Mucosa of gallbladder (tissue), 1 donor: Measurements from ENCODE around the gene CERS3. TPM values are rescaled to one million over a fixed set of nuclear protein-coding genes. Genes with fewer than 3 reads are reported as not detected.
A peak's percentile ranks its signal among the peaks of the same experiment; 100 is the strongest.

ENCODE experiments used
- DNase-seq: peaks from one replicate; pipeline ENCODE4 v3.0.0-alpha.2; 2020; ENCODE audit warnings: low spot score
- total RNA-seq: library from RNA; stranded (reverse); gene quantifications from one replicate; pipeline ENCODE4 v1.2.1, GENCODE V29; 2021
- donor health status: DM: no; HTN: no; CAD: no.

The CERS3 gene
- not detected for total RNA-seq

DNA sequence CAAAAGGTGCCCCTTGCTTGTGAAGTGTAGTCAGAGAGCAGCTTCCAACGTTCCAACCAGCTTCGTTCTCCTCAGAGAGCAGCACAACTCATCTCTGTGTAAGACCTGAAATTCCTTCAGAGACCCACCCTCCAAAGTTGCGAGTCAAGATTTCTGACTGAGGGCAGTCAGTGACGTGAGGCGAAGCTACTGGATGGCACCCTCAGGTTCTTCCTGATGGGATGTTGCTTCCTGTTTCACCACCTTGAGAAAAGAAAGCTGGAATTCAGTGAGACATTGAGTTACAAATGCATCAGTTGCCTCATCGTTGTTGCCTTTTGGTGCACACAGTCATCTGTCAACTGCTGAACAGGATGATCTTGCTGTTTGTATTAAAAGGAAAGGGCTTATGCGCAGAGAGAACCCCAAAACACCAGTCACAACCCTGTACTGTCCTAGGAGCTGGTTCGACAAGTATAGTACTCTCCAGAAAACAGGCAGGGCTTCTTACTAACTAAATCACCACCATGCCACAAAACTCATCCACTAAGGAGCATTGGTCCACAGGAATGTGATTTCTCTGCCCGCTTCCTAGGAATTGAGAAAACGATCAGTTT, at the start of gene CERS3:
CERS3 (minus strand) TSS at position 118 of the 596 bp plus-strand sequence. CDS start 27,101 bp downstream, outside the sequence.
- no peak for DNase-seq

DNA sequence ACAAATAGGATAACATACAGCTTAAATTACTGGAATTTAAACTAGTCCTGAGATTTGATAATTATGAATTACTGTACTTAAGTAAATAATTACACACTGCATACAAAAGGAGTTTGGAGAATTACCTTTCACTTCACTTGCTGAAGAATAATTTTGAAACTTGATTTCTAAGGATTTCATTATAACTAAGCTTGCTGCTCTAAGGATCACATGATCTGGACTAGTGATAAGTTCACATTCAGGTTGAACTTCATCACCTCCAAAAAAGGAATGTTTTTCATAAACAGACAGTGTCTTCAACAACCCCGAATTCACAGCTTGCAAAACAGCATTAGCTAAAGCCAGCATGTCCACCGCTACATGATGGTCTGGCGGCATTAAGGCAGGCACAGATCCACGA, 44.8 kb upstream of the CERS3 start:
- DNase-seq, result no peak

DNA sequence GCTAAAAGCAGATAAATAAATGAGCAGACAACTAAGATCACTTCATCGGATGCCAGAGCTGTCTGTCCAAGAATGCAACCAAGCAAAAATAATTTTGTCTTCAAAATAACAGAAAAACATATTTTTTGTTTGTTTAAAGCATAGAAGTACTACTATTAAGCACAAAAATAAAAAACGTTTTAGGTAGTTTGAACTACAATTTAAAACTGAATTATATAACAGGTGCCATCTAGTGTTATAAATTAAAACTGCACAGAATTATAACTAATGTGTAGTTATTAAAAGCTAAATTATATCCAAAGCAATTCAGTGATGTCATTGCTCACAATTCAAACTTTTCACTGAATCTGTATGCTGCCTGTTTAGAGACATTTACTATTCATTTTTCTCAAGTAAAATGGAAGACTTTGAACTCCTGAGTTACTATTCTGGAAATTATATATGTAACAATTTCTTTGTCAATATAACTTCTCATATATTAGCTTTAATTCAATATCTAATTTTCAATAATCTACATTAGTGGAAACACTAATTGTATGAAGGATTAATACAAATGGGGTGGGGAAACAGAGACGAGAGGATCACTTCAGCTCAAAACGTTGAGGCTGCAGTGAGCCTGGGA, 43.7 kb upstream of the CERS3 start:
- no peak for DNase-seq

DNA sequence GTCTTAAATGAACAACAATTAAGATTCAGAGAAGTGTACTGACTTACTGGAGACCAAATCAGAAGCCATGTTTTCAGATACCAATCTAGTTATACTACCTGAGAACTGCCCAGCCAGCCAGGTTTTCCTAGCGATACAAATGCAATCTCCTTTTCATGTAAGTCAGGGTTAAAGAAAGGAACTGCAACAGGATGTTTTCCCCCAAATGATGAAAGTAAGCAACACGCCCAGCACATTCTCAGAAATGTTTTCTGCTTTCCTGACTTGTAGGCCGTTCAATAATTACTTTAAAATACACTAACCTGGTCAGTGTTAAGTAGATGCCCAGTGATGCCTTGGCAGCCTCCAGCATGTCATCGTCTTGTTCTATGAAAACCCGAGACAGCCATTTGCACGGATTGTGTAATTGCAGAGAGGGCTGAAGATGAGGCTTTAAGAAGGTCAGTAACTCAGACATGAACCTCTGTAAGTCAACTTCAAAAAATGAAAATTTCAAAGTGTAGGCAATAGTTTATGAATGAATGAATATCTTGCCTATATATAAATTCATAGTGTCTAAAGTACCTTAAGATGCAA, 42.9 kb upstream of the CERS3 start:
- DNase-seq, result no peak

DNA sequence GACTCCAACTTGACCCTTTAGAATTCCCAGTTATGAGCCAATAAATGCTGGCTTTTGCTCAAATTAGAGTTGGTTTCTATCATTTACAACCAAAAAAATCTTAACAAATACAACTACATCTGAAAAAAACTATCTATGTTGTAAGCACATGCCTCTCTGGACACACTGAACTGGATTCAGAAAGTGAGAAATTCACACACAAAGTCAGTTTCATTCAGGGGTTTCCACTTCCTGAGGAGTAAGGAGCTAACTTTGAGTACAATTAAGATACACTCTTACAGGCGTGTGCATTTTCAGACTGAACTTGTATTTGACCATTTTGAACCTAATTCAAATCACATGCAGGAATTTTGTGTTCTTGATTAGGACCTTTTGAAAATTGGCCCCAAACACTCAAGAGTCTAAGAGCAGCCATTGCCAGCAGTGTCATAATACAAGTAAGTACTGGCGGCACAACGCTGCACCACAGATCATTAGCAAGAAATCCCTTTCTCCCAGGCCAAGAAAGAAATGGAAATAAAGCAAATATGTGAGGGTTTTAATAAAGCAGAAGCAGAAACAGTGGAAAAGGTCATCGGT, 42.1 kb upstream of the CERS3 start:
- no peak for DNase-seq

DNA sequence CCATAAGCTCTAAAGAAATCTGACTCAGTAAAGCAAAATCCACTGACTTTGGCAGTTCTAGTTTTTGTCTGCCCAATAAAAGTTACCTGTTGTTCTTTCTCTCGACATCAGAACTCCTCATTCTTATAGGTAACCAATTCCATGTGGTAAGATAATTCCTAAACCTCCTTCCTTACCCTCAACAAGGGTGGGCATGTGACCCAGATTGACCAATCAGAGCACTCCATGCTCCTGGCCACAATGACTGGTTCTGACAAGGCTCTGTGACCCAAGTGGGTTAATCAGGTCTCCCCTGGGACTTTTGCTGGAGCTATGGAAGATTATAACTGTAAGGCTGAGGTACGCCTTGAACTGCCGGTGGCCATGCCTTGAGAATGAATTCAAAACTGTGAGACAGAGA, 41.5 kb upstream of the CERS3 start:
- no peak for DNase-seq

DNA sequence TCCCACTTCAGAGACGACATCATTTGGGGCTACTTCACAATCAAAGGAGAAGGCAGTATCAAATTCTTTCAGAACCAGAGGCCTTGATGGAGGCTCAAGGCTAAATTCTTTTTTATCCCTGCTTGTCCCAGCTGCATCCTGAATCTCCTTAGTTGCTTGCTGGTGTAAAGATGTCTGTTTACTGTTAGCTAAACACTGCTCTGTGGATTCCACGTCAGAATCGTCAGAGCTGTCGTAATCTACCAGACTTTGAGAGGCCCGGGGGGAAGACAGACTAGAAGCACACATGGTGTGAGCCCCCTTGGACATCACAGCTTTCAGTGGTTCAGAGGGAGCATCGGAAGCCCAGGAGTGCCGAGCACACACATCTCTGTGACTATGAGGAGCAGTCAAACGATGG, 40.6 kb upstream of the CERS3 start:
- DNase-seq, result no peak

DNA sequence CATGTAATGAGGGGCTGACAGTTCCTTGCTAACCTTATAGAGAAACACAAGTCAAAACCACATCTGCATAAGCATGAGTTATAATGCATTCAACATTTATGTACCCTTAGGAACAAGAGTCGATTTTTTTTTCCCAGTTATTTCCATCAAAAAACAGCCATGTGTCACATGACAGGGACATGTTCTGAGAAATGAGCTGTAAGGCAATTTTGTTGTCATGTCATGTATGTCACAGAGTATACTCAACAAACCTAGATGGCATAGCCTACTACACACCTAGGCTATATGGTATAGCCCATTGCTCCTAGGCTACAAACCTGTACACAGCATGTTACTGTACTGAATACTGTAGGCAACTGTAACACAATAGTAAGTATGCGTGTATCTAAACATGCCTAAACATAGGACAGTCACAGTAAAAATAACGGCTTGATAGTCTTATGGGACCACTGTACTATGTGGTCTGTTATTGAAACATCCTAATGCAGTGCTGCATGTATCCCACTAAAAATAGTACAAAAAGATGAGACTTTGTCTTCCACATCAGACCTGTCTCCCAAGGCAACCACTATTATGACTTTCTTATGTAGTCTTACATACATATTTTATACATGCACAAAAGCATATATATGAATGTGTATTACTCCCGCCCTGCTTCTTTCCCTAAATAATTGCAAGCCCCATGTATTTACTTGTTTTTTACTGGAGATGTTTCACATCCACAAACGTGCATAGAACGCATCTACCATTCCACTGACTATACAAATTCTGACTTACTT, 38.3 kb upstream of the CERS3 start:
- no peak for DNase-seq

DNA sequence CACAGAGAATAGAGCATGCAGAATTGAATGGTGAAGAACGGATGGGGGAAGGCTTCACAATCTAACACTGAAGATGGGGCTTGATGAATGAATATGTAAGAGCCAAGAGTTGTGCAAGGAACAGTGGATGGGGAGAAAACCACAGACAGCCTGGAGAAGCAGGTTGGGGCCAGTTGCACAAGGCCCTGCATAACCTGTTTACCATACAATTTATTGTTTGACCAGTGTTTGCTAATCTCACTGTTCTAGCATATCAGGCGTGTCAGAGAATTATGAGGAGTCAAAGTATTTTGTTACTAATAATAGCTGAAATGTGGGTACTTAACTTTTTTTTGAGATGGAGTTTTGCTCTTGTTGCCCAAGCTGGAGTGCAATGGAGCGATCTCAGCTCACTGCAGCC, 36.8 kb upstream of the CERS3 start:
- no peak for DNase-seq

DNA sequence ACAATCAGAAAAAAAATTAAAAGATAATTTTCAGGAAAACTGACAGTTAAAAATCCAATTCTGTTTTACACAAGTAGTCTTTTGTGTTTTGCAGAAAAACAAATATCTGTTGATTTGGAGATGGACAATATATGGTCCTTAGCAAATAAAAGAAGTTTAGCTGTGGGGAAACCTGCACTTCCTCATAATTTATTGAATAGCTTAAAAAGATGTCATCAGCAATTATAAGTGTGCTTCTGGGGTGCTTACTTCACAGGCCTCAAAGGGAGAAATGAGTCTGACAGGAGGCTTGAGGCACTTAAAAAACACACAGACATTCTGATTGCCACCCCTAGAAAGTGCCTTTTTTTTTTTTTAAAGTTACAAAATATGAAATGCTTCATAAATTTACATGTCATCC, 31.6 kb upstream of the CERS3 start:
- DNase-seq, result no peak

DNA sequence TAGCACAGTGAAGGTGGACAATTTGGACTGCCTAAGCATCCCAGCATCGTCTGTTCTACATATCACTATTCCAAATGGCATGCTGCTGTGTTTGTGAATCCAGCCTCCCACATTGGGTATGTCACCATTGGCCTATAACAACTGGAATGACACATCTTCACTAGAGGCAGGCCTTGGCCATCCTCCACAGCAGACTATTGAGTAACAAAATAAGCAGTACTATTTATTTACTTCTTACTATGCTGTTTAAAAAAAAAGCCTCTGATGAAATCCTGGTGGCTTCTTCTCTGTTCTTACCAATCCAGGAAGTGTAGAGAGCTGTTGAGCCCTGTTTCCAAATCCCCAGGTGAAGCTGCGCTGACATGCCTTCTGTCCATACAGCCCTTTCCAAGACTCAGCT, 30.6 kb upstream of the CERS3 start:
- DNase-seq, result peak; percentile 35

DNA sequence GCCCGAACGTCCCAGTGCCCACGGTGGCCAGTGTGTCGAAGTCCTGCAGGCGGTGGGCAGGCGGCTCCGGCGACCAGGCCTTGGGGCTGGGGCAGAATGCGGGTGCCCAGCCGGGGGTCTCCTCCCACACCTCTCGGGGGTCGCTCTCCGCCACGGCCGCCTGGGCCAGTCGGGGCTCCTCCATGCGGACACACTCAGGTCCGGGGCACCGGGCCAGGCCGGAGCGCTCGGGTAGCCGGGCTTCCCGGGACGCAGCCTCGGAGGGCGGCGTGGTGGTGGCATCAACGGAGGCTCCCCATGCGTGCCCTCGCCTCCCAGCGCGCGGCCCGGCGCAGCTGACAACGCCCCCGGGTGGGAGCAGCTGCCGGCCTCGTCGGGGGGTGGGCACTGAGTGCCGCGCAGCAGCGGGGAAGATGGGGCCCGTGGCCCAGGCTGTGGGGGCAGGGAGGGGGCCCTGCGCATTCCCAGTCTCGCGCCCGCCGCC, 30.1 kb upstream of the CERS3 start:
- no peak for DNase-seq

DNA sequence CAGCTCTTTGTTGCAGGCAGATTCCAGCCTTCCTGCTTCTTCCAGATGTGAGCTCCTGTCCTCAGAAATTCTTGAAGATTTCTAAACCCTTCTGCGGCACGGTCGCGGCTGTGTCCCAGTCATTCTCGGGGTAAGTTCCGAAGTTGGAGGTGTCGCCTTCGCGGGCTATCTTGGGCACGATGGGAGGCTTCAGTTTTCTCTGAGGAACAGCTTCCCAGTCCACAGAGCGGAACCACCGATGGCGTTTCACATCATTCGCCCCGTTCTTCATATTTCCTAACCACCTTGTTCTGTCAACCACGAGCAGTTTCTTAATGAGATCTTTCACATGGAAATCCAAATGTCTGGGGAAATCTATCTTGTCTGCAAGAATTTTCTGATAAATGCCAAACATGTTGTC, 24.7 kb upstream of the CERS3 start:
- no peak for DNase-seq

DNA sequence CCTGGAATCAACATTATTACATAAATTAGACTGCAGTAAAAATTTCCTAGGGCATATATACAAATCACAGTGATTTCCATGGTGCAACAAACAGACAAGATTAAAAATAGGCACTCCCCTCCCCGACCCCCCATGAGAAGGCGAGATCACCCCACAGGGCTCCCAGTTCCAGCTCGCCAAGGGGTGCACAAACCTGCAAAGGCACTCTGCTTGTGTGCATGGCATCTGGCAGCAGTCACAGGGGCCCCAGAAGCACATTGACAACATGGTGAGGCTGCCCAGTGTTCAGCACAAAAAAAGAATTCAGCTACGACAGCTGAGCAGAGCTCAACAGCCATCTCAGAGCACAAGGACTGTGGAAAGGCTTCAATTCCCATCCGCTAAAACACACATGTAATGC, 19.2 kb upstream of the CERS3 start:
- no peak for DNase-seq

DNA sequence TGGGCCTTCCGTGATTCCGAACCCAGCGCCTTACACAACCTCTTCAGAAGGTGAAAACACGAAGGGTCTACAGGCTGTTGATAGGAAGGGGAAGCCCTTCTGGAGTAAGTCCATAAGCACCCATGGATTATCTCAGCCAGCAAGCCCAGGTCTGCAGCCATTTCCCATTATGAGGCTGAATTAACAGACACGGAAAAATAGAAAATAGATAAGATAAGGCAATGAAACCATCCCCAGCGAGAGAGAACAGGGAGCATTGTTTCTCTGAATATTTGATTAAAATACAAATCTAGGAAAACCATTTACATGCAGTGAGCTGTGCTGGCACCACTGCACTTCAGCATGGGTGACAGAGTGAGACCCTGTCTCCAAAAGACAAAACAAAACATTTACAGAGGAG, 16.2 kb upstream of the CERS3 start:
- no peak for DNase-seq

DNA sequence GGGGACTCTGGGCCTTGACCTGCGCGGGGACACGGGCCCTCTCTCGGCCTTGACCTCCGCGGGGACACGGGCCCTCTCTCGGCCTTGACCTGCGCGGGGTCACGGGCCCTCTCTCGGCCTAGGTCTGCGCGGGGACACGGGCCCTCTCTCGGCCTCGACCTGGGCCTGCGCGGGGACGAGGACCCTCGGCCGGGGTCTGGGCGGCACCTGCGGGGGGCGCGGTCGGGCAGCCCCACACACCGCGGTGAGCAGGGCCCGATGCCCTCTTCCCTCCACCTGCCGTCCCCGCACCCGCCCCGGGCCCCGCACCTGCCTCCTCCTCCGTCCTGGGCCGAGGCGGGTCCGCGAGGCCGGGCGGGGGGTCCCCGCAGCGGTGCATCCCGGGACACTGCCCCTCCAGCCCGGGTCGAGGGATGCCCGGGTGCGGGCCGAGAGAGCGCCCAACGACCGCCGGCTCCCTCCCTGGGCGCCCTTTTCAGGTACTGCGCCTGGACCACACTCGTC, 15.6 kb upstream of the CERS3 start:
- no peak for DNase-seq

DNA sequence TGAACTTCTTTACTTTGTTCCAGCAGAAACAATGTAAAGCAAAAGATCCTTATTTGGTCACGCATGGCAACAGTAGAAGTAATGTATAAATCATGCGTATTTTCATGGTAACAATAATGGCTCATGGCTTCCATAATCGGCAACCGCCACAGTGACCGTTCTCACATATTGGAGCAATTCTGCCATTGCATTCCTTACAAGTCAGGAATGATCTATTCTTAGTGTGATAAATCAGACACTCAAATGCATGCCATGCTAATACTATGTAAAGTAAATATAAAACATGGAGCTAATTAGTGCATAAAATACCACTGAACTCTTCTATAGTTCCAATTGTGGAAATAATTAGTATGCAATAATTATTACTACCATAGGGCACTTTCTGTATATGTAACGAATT, 13.5 kb upstream of the CERS3 start:
- no peak for DNase-seq

DNA sequence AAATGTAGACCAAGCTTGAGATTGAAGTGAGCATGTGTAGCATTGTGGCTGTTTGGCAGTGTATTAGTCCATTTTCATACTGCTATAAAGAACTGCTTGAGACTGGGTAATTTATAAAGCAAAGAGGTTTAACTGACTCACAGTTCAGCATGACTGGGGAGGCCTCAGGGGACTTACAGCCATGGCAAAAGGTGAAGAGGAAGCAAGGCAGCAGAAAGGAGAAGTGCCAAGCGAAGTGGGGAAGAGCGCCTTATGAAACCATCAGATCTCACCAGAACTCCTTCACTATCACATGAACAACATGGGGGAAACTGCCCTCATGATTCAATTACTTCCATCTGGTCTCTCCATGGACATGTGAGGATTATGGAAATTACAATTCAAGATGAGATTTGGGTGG, 8.6 kb upstream of the CERS3 start:
- DNase-seq, result no peak

DNA sequence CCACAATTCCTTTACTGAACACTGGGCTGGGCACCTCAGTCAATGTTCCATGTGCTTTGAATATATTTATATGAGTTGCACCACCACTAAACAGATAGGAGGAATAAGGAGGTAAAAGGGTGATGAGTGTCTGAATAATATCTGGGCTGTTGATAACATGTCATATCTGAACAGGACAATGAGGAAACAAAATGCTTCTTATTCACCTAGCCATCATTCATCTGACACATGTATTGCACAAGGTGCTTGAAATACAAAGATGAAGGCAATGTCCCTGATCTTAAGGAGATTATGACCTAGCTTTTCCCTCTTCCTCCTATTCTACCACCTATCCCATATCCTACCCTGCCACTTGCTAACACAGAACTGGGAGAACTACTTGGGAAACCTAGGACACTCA, 8.0 kb upstream of the CERS3 start:
- DNase-seq, result no peak

DNA sequence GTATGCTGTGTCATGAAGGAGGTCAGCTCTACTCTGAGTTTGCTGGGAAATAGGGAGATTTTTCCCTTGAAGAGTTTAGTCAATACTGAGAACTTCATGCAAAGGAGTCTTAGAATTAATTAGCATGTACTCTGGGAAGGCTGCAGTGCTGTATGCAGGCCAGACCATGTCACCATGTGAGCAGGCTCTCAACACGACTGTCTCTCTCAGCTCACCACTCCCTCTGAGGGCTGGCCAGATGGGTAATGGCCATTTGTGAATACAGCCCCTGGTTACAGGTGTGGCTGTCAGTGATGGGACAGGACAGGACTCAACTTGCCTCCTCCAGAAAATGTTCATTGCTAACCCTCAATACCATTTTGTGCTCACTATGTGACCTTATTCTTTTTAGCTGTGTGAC, 5.1 kb upstream of the CERS3 start:
- DNase-seq, result no peak

DNA sequence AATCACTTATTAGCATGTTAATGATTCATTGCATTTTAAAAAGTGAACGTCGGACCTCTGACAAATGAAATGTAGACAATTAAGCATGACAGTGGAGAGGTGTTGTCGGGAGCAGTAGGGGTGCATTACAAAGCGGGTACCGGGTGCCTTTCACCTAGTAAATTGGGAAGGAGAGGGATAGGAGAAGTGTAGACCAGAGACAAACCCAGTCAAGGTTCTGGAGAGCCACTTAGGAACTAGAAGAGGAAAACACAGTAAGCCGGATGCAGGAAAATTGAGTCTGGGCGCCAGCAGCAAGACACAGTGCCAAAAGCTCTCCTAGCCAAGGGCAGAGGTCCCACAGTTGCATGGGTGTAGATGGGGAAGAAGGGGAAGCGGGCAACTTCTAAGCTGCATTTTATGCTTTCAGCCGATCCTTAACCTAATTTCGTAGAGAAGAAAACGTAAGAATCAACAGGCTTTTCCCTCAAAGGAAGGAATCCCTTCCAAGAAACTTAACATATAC, 3.1 kb upstream of the CERS3 start:
- DNase-seq, result no peak

DNA sequence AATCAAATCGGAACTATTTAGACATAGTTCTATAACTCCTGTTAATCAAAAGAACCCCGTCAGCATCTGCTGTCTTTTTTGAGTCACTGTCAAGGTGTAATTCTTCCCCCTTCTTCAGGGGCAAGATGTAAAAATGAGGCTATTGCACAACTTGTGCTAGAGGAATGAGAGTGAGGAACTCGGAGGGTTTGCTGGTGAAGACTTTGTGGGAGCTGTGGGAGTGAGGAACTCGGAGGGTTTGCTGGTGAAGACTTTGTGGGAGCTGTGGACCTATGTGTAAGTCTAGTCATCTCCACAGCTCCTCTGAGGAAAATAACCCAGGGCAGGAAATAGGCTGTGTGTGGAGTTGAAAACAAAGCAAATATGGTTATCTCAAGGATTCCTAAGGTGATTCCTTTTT, 2.5 kb upstream of the CERS3 start:
- DNase-seq, result no peak
